ENCODE measurements around the gene SLC4A2.

DNA sequence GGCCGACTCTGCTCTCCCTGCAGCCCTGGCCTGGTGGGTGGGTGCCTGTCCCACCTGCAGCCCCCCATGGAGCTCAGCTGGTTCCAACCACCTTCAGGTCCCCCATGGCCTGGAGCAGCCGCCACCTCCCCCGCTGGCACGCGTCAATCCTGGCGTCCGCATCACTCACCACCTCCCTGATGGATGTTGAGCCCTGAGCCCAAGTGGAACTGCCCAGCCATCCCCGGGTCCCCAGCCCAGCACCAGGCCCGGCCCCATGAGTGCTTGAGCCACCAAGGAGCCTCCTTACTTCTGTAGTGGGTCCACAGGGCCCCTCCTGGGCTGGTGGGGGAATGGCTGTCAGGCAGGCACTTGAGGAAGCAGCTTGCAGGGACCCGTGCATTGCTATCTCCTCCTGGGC, 41.5 kb downstream of the SLC4A2 start:
- TF ChIP-seq CTCF (IDR thresholded peaks at IDR 0.05; ENCODE audit: insufficient read depth, low read length) = no peak
- no peak for TF ChIP-seq POLR2AphosphoS5 (IDR thresholded peaks at IDR 0.05; ENCODE audit: low read depth)
- TF ChIP-seq GABPA (IDR thresholded peaks at IDR 0.05; ENCODE audit: low read depth) = no peak
